GM18508 (cell line): ENCODE measurements around the gene CELSR1.

Source experiments
- ATAC-seq: cut with Tn5 transposase; IDR thresholded peaks from one replicate; pipeline ENCODE4 v1.9.1; 2021; ENCODE audit warnings: moderate number of reproducible peaks; ENCODE audit not compliant: insufficient read depth, unreplicated experiment

CELSR1 gene

GRCh38 chr22:46430961-46431838 lies 106.2 kb downstream of the CELSR1 start:
- no peak for ATAC-seq

- no peak for ATAC-seq
Measured at GRCh38 chr22:46429325-46429853, 108.0 kb downstream of the CELSR1 start.

- no peak for ATAC-seq
Measured at GRCh38 chr22:46428602-46429324, 108.7 kb downstream of the CELSR1 start.

GRCh38 chr22:46428171-46428570 lies 109.2 kb downstream of the CELSR1 start:
- no peak for ATAC-seq

- ATAC-seq, result no peak
Measured at GRCh38 chr22:46425016-46425415, 112.4 kb downstream of the CELSR1 start.

- ATAC-seq, result no peak
Measured at GRCh38 chr22:46424496-46424895, 112.9 kb downstream of the CELSR1 start.

GRCh38 chr22:46422896-46423295 lies 114.5 kb downstream of the CELSR1 start:
- no peak for ATAC-seq

GRCh38 chr22:46421267-46421666 lies 116.2 kb downstream of the CELSR1 start:
- ATAC-seq, result no peak

GRCh38 chr22:46419754-46420571 lies 117.5 kb downstream of the CELSR1 start:
- ATAC-seq, result no peak

GRCh38 chr22:46418827-46419226 lies 118.6 kb downstream of the CELSR1 start:
- ATAC-seq, result no peak

- no peak for ATAC-seq
Measured at GRCh38 chr22:46417769-46418168, 119.7 kb downstream of the CELSR1 start.

- no peak for ATAC-seq
Measured at GRCh38 chr22:46416891-46417580, 120.4 kb downstream of the CELSR1 start.

- ATAC-seq, result no peak
Measured at GRCh38 chr22:46416520-46416871, 120.9 kb downstream of the CELSR1 start.

GRCh38 chr22:46415776-46416519 lies 121.5 kb downstream of the CELSR1 start:
- ATAC-seq, result no peak

- ATAC-seq, result no peak
Measured at GRCh38 chr22:46414704-46415103, 122.7 kb downstream of the CELSR1 start.

- no peak for ATAC-seq
Measured at GRCh38 chr22:46413725-46414379, 123.6 kb downstream of the CELSR1 start.

- ATAC-seq, result no peak
Measured at GRCh38 chr22:46411347-46411746, 126.1 kb downstream of the CELSR1 start.

- ATAC-seq, result no peak
Measured at GRCh38 chr22:46410291-46410808, 127.1 kb downstream of the CELSR1 start.
